Activated CD8-positive, alpha-beta memory T cell treated with anti-CD3 and anti-CD28 coated beads, Interleukin-2, amount 10 ng/mL, durations not matched to agents 7 days and 5 days (primary cell): Measurements from ENCODE around the gene MYL4. TPM values are rescaled to one million over a fixed set of nuclear protein-coding genes. Genes with fewer than 3 reads are reported as not detected.
"Not testable (repeated sequence)": the region's sequence is repeated elsewhere in the genome, so short reads cannot be mapped to it uniquely, and the experiment has no call there.

ENCODE experiments used
- ATAC-seq: fragments of 150-1000 bp; cut with Tn5 transposase; one replicate; pipeline ENCODE4 v1.10.0; 2021; ENCODE audit warnings: moderate library complexity
- CTCF ChIA-PET: fragments of 350-600 bp; sonication (Branson Sonifier 250); formaldehyde crosslinking; loops from one replicate; lab custom pipeline; 2021; ENCODE audit warnings: antibody characterized with exemption; lab: Charles Lee
- DNase-seq: peaks from one replicate; pipeline ENCODE4 v3.0.0-alpha.2; 2020
- H3K27ac Mint-ChIP-seq: one replicate; pipeline ENCODE4 v1.8.0; 2021; ENCODE audit warnings: mild to moderate bottlenecking, mixed read lengths
- H3K27me3 Mint-ChIP-seq: one replicate; pipeline ENCODE4 v1.8.0; 2021; ENCODE audit warnings: mixed read lengths
- H3K36me3 Mint-ChIP-seq: one replicate; pipeline ENCODE4 v1.8.0; 2021; ENCODE audit warnings: mild to moderate bottlenecking, mixed read lengths
- H3K4me1 Mint-ChIP-seq: one replicate; pipeline ENCODE4 v1.8.0; 2021; ENCODE audit warnings: mixed read lengths
- H3K4me3 Mint-ChIP-seq: one replicate; pipeline ENCODE4 v1.8.0; 2021; ENCODE audit warnings: mild to moderate bottlenecking, moderate library complexity, mixed read lengths
- H3K9me3 Mint-ChIP-seq: one replicate; pipeline ENCODE4 v1.8.0; 2022; ENCODE audit warnings: low read depth, mixed read lengths
- total RNA-seq, 2 experiments: library from RNA; stranded (reverse); gene quantifications; one replicate each; pipeline ENCODE4 v1.2.3, GENCODE V29; 2021

Gene MYL4
- total RNA-seq, 2 experiments from 2014 or later = 0.82 TPM; not detected in 1

GRCh38 chr17:47180988-47181387, 28.2 kb upstream of the MYL4 start:
- H3K4me1 Mint-ChIP-seq = peaks cover 42% of the 10 kb centered on the region
- H3K4me3 Mint-ChIP-seq, DNase-seq, H3K9me3 Mint-ChIP-seq, ATAC-seq, H3K27ac Mint-ChIP-seq, H3K27me3 Mint-ChIP-seq: not testable (repeated sequence)
- H3K36me3 Mint-ChIP-seq = peaks cover 44% of the 10 kb centered on the region
- CTCF ChIA-PET = interaction anchor here (0.7 kb wide), 1 partner anchor 9 kb away, joined by 3 read pairs; no protein-coding TSS in a partner anchor

- H3K4me3 Mint-ChIP-seq = no peak overlapping the region
- no peak for ATAC-seq
- H3K9me3 Mint-ChIP-seq = no peaks in the 10 kb centered on the region
- no peaks in the 10 kb centered on the region for H3K27me3 Mint-ChIP-seq
- peaks cover 38% of the 10 kb centered on the region for H3K36me3 Mint-ChIP-seq
- no peak overlapping the region for H3K27ac Mint-ChIP-seq
- peaks cover 48% of the 10 kb centered on the region for H3K4me1 Mint-ChIP-seq
- no peak for DNase-seq
- CTCF ChIA-PET = interaction anchor here (0.9 to 1.2 kb wide), 3 partner anchors 17 to 786 kb away, joined by 3 to 5 read pairs (median 4); partner anchors contain the start of gene CDK5RAP3
Observed at GRCh38 chr17:47184681-47185080, 24.5 kb upstream of the MYL4 start.

- Mint-ChIP-seq H3K4me1 (peaks cover 52% of the 10 kb centered on the region), H3K27me3 (no peaks in the 10 kb centered on the region), H3K9me3 (no peaks in the 10 kb centered on the region), H3K36me3 (peaks cover 27% of the 10 kb centered on the region), H3K4me3 (peak overlapping the region; percentile 98), H3K27ac (peak overlapping the region; percentile 98)
- ATAC-seq (no peak), DNase-seq (peak; percentile 50)
- CTCF ChIA-PET = interaction anchor here (1.6 to 5.7 kb wide), 3 partner anchors 15 to 33 kb away, joined by 3 to 45 read pairs (median 4); no protein-coding TSS in a partner anchor
Observed at GRCh38 chr17:47188271-47188875, 20.8 kb upstream of the MYL4 start.

- peak within 1 kb of the TSS; percentile 98 for H3K4me3 Mint-ChIP-seq
- H3K9me3 Mint-ChIP-seq = no peaks in the 10 kb centered on the region
- CTCF ChIA-PET = interaction anchor here (1.0 to 5.7 kb wide), 7 partner anchors 10 to 126 kb away, joined by 3 to 45 read pairs (median 4); no protein-coding TSS in a partner anchor
- H3K36me3 Mint-ChIP-seq = peaks cover 25% of the 10 kb centered on the region
- DNase-seq = peak; percentile 100
- peaks cover 52% of the 10 kb centered on the region for H3K4me1 Mint-ChIP-seq
- no peaks in the 10 kb centered on the region for H3K27me3 Mint-ChIP-seq
- peak within 1 kb of the TSS; percentile 98 for H3K27ac Mint-ChIP-seq
- peak; percentile 97 for ATAC-seq
Observed at GRCh38 chr17:47188876-47189731, 20.0 kb upstream of the MYL4 start, which contains the start of gene CDC27. CDC27 (minus strand) TSS chr17:47189295; CDS start chr17:47189172, 123 bp downstream.

- ATAC-seq (no peak), DNase-seq (no peak)
- peak overlapping the region; percentile 98 for H3K27ac Mint-ChIP-seq
- CTCF ChIA-PET = interaction anchor here (0.6 to 5.7 kb wide), 8 partner anchors 8 to 126 kb away, joined by 3 to 45 read pairs (median 4); no protein-coding TSS in a partner anchor
- peak overlapping the region; percentile 98 for H3K4me3 Mint-ChIP-seq
- H3K36me3 Mint-ChIP-seq = peaks cover 20% of the 10 kb centered on the region
- no peaks in the 10 kb centered on the region for H3K27me3 Mint-ChIP-seq
- peaks cover 46% of the 10 kb centered on the region for H3K4me1 Mint-ChIP-seq
- no peaks in the 10 kb centered on the region for H3K9me3 Mint-ChIP-seq
Observed at GRCh38 chr17:47189732-47190237, 19.4 kb upstream of the MYL4 start.

- no peak for DNase-seq
- ATAC-seq = no peak
- Mint-ChIP-seq H3K4me1 (peaks cover 45% of the 10 kb centered on the region), H3K36me3 (peaks cover 19% of the 10 kb centered on the region), H3K27ac (peak overlapping the region; percentile 98), H3K27me3 (no peaks in the 10 kb centered on the region), H3K9me3 (no peaks in the 10 kb centered on the region), H3K4me3 (peak overlapping the region; percentile 98)
- CTCF ChIA-PET = interaction anchor here (0.6 to 5.7 kb wide), 7 partner anchors 9 to 125 kb away, joined by 3 to 45 read pairs (median 3); partner anchors contain the start of gene MYL4
Observed at GRCh38 chr17:47190243-47190642, 18.9 kb upstream of the MYL4 start.

- peaks cover 44% of the 10 kb centered on the region for H3K4me1 Mint-ChIP-seq
Observed at GRCh38 chr17:47190770-47191169, 18.4 kb upstream of the MYL4 start.

GRCh38 chr17:47192554-47192953, 16.6 kb upstream of the MYL4 start:
- Mint-ChIP-seq H3K27me3 (peaks cover under 1% of the 10 kb centered on the region), H3K4me3 (no peak overlapping the region), H3K36me3 (peaks cover 8% of the 10 kb centered on the region), H3K27ac (no peak overlapping the region), H3K4me1 (peaks cover 34% of the 10 kb centered on the region), H3K9me3 (no peaks in the 10 kb centered on the region)
- ATAC-seq (no peak), DNase-seq (no peak)
- CTCF ChIA-PET = interaction anchor here (5.7 kb wide), 1 partner anchor 11 kb away, joined by 45 read pairs; no protein-coding TSS in a partner anchor

More at GRCh38 chr17:47190770-47191169, 18.4 kb upstream of the MYL4 start:
- Mint-ChIP-seq H3K4me3 (no peak overlapping the region), H3K27me3 (no peaks in the 10 kb centered on the region), H3K9me3 (no peaks in the 10 kb centered on the region), H3K27ac (no peak overlapping the region), H3K36me3 (peaks cover 18% of the 10 kb centered on the region)
- DNase-seq (no peak), ATAC-seq (no peak)
- CTCF ChIA-PET = interaction anchor here (1.1 to 5.7 kb wide), 7 partner anchors 8 to 125 kb away, joined by 3 to 45 read pairs (median 3); partner anchors contain the start of gene MYL4

GRCh38 chr17:47193931-47194511, 15.1 kb upstream of the MYL4 start:
- Mint-ChIP-seq H3K9me3 (no peaks in the 10 kb centered on the region), H3K4me3 (no peak overlapping the region), H3K4me1 (peaks cover 29% of the 10 kb centered on the region), H3K27ac (no peak overlapping the region), H3K27me3 (peaks cover 4% of the 10 kb centered on the region), H3K36me3 (no peaks in the 10 kb centered on the region)
- ATAC-seq (no peak), DNase-seq (no peak)
- CTCF ChIA-PET = interaction anchor here (0.9 kb wide), 1 partner anchor 10 kb away, joined by 4 read pairs; no protein-coding TSS in a partner anchor

- no peak for ATAC-seq
- peaks cover 4% of the 10 kb centered on the region for H3K27me3 Mint-ChIP-seq
- H3K27ac Mint-ChIP-seq = no peak overlapping the region
- H3K4me1 Mint-ChIP-seq = peaks cover 18% of the 10 kb centered on the region
- no peak overlapping the region for H3K4me3 Mint-ChIP-seq
- H3K36me3 Mint-ChIP-seq = no peaks in the 10 kb centered on the region
- H3K9me3 Mint-ChIP-seq = no peaks in the 10 kb centered on the region
- no peak for DNase-seq
- CTCF ChIA-PET = no interaction called here
Observed at GRCh38 chr17:47197821-47198220, 11.3 kb upstream of the MYL4 start.

GRCh38 chr17:47199627-47200324, 9.4 kb upstream of the MYL4 start:
- CTCF ChIA-PET = interaction anchor here (0.8 to 2.4 kb wide), 4 partner anchors 10 to 30 kb away, joined by 3 to 9 read pairs (median 6); partner anchors contain the start of gene CDC27
- Mint-ChIP-seq H3K27ac (peak overlapping the region; percentile 77), H3K4me3 (no peak overlapping the region), H3K9me3 (no peaks in the 10 kb centered on the region), H3K36me3 (no peaks in the 10 kb centered on the region), H3K4me1 (peaks cover 29% of the 10 kb centered on the region), H3K27me3 (peaks cover 4% of the 10 kb centered on the region)
- ATAC-seq (no peak), DNase-seq (no peak)

- no peak for DNase-seq
- H3K4me1 Mint-ChIP-seq = peaks cover 35% of the 10 kb centered on the region
- no peaks in the 10 kb centered on the region for H3K36me3 Mint-ChIP-seq
- CTCF ChIA-PET = interaction anchor here (0.7 to 6.8 kb wide), 4 partner anchors 10 to 416 kb away, joined by 3 to 45 read pairs (median 6); partner anchors contain the start of gene CDC27
- peaks cover 4% of the 10 kb centered on the region for H3K27me3 Mint-ChIP-seq
- ATAC-seq = no peak
- no peak overlapping the region for H3K4me3 Mint-ChIP-seq
- H3K27ac Mint-ChIP-seq = peak overlapping the region; percentile 77
- H3K9me3 Mint-ChIP-seq = no peaks in the 10 kb centered on the region
Observed at GRCh38 chr17:47200325-47200664, 8.9 kb upstream of the MYL4 start.
